Activated naive CD4-positive, alpha-beta T cell treated with Interleukin-2 at 50 U/mL for 16 hours (primary cell): ENCODE measurements around the gene TSG101.

Experiments used
- DNase-seq: peaks from one replicate; pipeline ENCODE4 v3.0.0-alpha.2; 2020

The TSG101 gene

GRCh38 chr11:18526521-18527296 is at the start of gene TSG101:
TSG101 (minus strand) TSS chr11:18526942; CDS start chr11:18526816, 126 bp downstream.
- DNase-seq, result peak; percentile 92

DNA sequence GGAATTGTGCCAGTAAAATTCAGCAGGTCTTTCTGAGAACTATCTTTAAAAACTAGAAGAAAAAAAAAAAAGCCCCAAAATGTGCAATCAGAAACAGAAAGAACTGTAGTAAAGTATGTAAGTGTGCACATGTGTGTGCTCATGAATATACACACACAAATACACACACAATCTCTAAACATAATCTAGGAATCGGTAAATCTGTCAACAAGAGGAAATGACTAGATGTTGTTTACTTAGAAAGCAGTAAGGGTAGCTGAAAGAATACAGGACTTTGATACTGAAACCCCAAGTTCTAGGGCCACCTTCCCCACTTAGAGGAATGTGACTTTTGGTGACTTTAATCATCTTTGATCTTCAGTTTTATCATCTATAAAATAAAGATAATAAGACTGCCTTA is 48.6 kb upstream of the TSG101 start:
- DNase-seq, result no peak

DNA sequence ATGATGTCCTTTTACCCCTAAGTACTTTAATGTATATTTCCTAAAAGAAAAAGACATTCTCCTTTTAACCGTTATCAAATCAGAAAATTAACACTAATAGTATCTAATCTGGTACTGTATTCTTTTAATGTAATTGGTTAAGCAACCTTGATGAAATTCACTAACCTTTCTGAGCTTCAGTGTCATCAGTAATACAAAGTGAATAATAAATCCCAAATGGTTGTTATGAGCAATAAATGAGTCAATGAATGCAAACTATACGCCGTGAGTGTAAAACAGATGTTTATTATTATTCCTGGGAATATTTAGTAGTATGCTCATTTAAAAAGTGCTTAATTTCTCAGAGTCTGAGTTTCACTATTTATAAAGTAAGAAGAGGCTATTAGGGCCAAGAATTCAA is 40.3 kb upstream of the TSG101 start:
- DNase-seq, result no peak

- DNase-seq, result no peak
These were observed 39.7 kb upstream of the TSG101 start for GRCh38 chr11:18566406-18566805.

DNA sequence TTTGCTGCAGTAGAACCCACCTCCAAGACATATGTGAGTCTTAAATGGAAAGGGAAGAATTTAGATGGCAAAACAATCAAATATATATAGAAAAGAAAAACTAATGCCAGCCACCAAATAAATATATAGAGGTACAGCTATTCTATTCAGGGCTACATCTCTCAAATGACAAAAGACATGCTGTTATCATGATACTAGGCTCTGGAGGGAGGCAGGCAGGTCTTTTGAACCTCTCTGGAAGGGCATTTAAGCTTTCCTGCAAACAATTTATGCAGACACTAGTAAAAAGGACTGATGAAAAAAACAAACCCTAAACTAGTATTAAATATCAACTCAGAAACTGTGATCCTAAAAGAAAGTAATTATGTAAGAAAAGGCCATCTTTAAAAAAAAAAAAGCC is 37.4 kb upstream of the TSG101 start:
- DNase-seq, result no peak

- no peak for DNase-seq
These were observed 36.5 kb upstream of the TSG101 start for GRCh38 chr11:18563090-18563730.

DNA sequence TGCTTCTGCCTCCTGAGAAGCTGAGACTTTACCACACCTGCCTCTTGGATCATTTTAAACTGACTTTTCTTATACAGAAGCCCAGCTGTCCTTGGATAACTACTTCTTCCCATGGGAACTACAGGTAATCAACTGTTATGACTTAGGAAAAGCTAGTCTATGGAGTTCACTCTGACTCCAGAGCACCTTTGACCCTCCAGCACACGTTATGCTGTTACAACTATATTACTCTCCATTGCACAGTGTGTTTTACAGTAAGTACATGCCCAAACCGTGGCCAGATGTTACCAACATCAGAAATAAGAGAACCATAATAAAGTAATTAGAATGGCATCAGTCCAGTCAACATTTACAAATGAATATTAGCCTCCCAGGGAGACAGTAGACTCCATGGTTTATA is 21.3 kb upstream of the TSG101 start:
- no peak for DNase-seq

- DNase-seq, result no peak
These were observed 13.7 kb upstream of the TSG101 start for GRCh38 chr11:18540207-18541009.

- DNase-seq, result no peak
These were observed 9.5 kb upstream of the TSG101 start for GRCh38 chr11:18536209-18536608.

- no peak for DNase-seq
These were observed 7.5 kb upstream of the TSG101 start for GRCh38 chr11:18534245-18534644.

GRCh38 chr11:18533365-18533764 is 6.6 kb upstream of the TSG101 start:
- no peak for DNase-seq

DNA sequence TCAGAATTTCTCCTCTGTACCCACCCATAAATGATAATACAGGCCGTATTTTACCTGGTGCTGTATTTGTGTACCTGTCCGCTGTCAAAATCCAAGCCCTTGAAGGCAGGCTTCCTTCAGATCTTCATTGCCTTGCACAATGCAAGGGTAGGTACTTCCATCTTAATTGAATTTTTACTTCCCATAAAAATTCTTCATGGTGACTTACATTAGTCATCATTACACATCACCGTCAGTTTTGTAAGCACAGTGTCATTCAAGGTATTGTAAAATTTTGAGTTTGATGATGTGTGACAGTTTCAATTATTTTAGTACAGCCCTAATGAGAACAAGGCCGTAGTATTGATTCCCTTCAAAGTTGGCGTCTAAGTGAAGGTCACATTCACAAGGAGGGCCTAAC is 770 bp upstream of the TSG101 start:
- no peak for DNase-seq

- no peak for DNase-seq
These were observed 617 bp downstream of the TSG101 start for GRCh38 chr11:18526130-18526520.

DNA sequence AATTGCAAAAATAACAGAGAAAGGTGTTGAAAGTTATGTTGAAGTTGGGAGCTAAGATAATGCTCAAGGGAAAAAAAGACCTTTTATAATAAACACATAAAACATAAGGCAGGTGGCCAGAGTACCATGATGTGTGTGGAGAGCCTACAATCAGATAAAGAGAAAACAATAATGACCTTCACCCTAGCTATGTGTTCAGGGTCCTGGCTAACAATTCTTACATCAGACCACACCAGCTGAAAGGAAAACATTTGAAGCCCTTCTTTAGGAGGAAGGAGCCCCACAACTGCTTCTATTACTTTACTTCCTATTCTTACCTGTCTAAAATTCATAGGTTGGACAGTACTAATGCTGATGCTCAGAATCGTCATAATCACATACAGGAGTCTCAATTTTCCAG is 2.5 kb downstream of the TSG101 start:
- DNase-seq, result no peak

GRCh38 chr11:18523084-18523483 is 3.7 kb downstream of the TSG101 start:
- no peak for DNase-seq

DNA sequence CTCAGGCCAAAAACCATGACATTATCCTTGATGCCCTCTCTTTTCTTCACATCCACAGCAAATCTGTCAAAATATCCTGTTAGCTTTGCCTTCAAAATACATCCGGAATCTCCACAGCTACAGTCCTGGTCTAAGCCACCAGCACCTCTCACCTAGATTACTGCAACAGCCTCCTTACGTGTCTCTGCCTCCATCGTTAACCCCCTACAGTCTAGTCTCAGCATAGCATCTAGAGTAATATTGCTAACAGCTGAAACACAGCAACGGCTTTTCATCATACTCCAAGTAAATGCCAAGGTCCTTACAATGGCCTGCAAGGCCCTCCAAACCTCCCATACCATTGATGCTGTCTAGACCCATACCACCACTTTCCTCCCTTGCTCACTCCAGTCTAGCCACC is 4.4 kb downstream of the TSG101 start:
- DNase-seq, result no peak

GRCh38 chr11:18521122-18521521 is 5.6 kb downstream of the TSG101 start:
- DNase-seq, result no peak

DNA sequence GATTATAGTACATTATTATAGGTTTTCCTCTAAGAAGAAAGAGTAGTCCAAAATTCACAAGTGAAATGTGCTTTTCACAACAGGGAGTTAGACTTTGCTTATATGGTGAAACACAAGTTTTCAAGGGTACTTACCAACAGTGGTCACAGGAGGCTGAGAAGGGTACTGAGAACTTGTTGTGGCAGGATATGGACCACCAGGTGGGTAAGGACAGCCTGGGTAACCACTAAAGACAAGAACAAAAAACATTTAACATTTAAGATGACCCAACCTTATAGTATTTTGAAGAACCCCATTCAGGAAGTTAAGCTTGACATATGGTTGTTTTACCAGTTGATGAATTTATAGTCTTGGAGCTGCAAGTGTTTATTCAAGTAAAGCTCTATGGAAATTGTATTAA is 24.4 kb downstream of the TSG101 start:
- DNase-seq, result no peak

GRCh38 chr11:18501629-18502028 is 25.1 kb downstream of the TSG101 start:
- DNase-seq, result no peak

DNA sequence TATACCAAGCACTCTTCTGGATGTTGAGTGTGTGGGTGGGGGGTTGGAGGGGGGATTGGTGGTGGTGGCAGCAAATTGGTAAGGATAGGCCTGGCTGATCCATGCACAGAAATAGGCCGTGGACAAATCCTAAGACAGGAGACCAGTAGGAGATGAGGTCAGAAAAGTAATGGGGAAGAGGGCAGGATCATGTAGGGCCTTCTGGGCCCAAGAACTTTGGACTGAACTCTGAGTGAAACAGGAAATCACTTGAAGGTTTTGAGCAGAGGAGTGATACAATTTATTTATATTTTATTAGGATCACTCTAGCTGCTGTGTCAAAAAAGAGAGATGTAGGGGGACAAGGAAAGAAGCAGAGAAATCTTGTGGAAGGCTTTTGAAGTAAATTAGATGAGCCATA is 28.7 kb downstream of the TSG101 start:
- DNase-seq, result no peak

DNA sequence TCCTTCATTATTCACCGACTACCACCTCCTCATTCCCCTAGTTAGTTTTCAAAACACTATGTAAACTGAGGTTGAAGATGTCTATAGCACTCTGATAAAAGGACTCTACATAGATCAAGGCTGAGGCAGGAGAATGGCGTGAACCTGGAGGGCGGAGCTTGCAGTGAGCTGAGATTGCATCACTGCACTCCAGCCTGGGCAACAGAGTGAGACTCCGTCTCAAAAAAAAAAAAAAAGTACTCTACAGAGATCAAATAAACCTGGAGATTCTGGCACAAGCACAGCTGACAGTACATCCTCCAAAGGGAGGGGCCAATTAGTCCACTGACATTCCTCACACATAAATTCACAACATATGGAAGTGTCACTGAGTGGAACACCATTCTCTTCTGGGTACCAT is 31.0 kb downstream of the TSG101 start:
- DNase-seq, result no peak

- no peak for DNase-seq
These were observed 31.5 kb downstream of the TSG101 start for GRCh38 chr11:18495271-18495670.

- no peak for DNase-seq
These were observed 33.4 kb downstream of the TSG101 start for GRCh38 chr11:18493310-18493709.

GRCh38 chr11:18492888-18493287 is 33.9 kb downstream of the TSG101 start:
- DNase-seq, result no peak
